Right cardiac atrium (tissue), 5 donors: ENCODE measurements around the gene TRAPPC3L. TPM values are rescaled to one million over a fixed set of nuclear protein-coding genes. Genes with fewer than 3 reads are reported as not detected.

ENCODE experiments used
- ATAC-seq, 2 donors: fragments of 200-7000 bp; cut with Tn5 transposase; one replicate each; pipeline versions ENCODE4 v1.8.0 to v1.9.1; 2020; ENCODE audit warnings: moderate library complexity in 2 of 2, mild to moderate bottlenecking in 1 of 2
- DNase-seq, 3 donors: peaks; one replicate each; pipeline ENCODE4 v3.0.0-alpha.2; 2020
- H3K27ac ChIP-seq: one replicate; pipeline ENCODE4 v1.5.1; 2013; ENCODE audit warnings: mild to moderate bottlenecking, low read length, control low read depth, moderate library complexity
- H3K27me3 ChIP-seq: one replicate; pipeline ENCODE4 v1.6.1; 2013; ENCODE audit not compliant: control insufficient read depth, insufficient read depth
- H3K4me1 ChIP-seq: one replicate; pipeline ENCODE4 v1.6.1; 2013; ENCODE audit warnings: low read length; ENCODE audit not compliant: control insufficient read depth, insufficient read depth
- H3K4me3 ChIP-seq: one replicate; pipeline ENCODE4 v1.5.1; 2013; ENCODE audit warnings: low read length, control low read depth
- H3K9me3 ChIP-seq: one replicate; pipeline ENCODE4 v1.6.1; 2013; ENCODE audit warnings: low read length; ENCODE audit not compliant: control insufficient read depth
- WGBS: extraction: QIAGEN DNeasy Blood & Tissue Kit; methylation state at CpG from one replicate; pipeline ENCODE4 v1.1.7; 2013; 5-methylcytosine and 5-hydroxymethylcytosine counted together
- intact Hi-C, 4 donors: fragments of 100-400 bp; cut with DNase I; formaldehyde crosslinking; loops; one replicate each; pipeline versions ENCODE4 v1.11.0 to v1.14.0; 2022 to 2023
- polyA plus RNA-seq: library from polyadenylated mRNA; stranded (reverse); fragments of 200-250 nt; gene quantifications from one replicate; pipeline ENCODE4 v1.2.3, GENCODE V29; 2013
- total RNA-seq, 4 donors: library from RNA; stranded (reverse); fragmentation: NEBNext Ultra II Directional; extraction: Animal tissue kit (Norgen Biotek cat#: 25700); gene quantifications; one replicate each; pipeline ENCODE4 v1.2.1, GENCODE V29; 2021
- donor health status: healthy with polysubstance abuse.
- donor health status: DM: no; HTN: yes; CAD: no.
- donor health status: DM: no; HTN: no; CAD: no.
- donor health status: DM: no; HTN: yes; CAD: no; lungs with severe emphysema.
- donor health status: DM: yes; HTN: yes; CAD: no.

Gene TRAPPC3L
- total and polyA plus RNA-seq, 5 donors = 0.18 to 0.32 (median 0.22) TPM

DNA sequence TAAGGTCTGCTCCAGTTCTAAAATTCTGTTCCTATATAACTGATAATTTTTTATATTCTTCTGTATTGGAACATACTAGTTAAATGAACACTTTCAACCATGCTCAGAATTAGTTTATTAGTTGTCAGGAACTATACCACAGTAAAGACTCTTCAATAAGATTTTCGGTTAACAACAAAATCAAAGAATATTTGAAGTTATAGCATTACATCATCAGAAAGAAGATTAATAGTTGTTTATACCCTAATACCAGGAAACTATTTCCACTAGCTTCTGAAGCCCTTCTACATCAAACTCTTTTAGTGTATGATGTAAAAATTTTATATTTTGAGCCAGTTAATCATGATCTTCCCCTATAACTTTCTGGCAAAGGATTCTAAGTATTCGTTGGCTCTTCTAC lies 14.6 kb upstream of the TRAPPC3L start:
- Histone ChIP-seq H3K27me3 (no peaks in the 10 kb centered on the region), H3K4me1 (peaks cover 3% of the 10 kb centered on the region), H3K27ac (no peak overlapping the region), H3K4me3 (no peak overlapping the region), H3K9me3 (no peaks in the 10 kb centered on the region)
- DNase-seq = no peak
- intact Hi-C loops = loop anchor here in 2 of 4 donors (10.0 kb wide), 1 partner anchor 285 kb away; the partner anchor contains the start of gene TSPYL1 (in 2 of the 2)
- no peak for ATAC-seq
- WGBS = 90% methylated on average over 2 of the region's 2 CpGs

GRCh38 chr6:116557893-116558292 lies 12.4 kb upstream of the TRAPPC3L start:
- H3K9me3 ChIP-seq = no peaks in the 10 kb centered on the region
- H3K27ac ChIP-seq = peak overlapping the region; percentile 58
- H3K4me1 ChIP-seq = peaks cover 3% of the 10 kb centered on the region
- DNase-seq = peak in 1 of 3 donors; percentile 21
- no peaks in the 10 kb centered on the region for H3K27me3 ChIP-seq
- H3K4me3 ChIP-seq = no peak overlapping the region
- 18% methylated on average over 5 of the region's 5 CpGs for WGBS
- intact Hi-C loops = no loop called here
- ATAC-seq = peak; percentile 60 to 80

GRCh38 chr6:116556814-116557415 lies 11.4 kb upstream of the TRAPPC3L start:
- no peaks in the 10 kb centered on the region for H3K27me3 ChIP-seq
- intact Hi-C loops = no loop called here
- H3K27ac ChIP-seq = no peak overlapping the region
- no peaks in the 10 kb centered on the region for H3K9me3 ChIP-seq
- WGBS = 78% methylated on average over 5 of the region's 5 CpGs
- H3K4me1 ChIP-seq = peaks cover 3% of the 10 kb centered on the region
- no peak overlapping the region for H3K4me3 ChIP-seq
- ATAC-seq (no peak), DNase-seq (no peak)

DNA sequence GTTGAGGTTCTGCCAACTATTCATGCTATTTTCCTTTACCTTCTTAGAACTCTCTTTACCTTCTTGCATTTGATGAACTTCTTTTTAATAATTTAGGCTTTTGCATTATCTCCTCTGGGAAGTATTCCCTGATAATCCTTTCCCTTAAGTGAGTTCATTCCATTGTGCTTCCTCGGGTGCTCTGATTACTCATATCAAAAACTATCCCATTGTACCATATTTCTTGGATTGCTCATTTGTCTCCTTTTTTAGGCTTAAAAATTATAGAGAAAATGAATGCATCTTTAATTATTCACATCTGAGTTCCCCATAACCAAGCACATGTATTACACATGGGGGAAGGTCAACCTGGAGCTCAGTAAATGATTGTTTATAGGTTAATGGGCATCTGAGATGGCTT lies 10.6 kb upstream of the TRAPPC3L start:
- 32% methylated on average over 1 of the region's 1 CpG for WGBS
- ATAC-seq = no peak
- no peaks in the 10 kb centered on the region for H3K27me3 ChIP-seq

GRCh38 chr6:116553451-116553850 lies 8.0 kb upstream of the TRAPPC3L start, which contains the start of gene CALHM4:
Gene CALHM4, plus strand, starts transcription at chr6:116553751. Its CDS starts 43 bp downstream, at chr6:116553794.
- no peak for ATAC-seq
- intact Hi-C loops = no loop called here
- no peak for DNase-seq

More for the DNA sequence above, 10.6 kb upstream of the TRAPPC3L start:
- H3K4me1 ChIP-seq = peaks cover 3% of the 10 kb centered on the region
- no peak overlapping the region for H3K27ac ChIP-seq
- no peak overlapping the region for H3K4me3 ChIP-seq
- DNase-seq = no peak
- H3K9me3 ChIP-seq = no peaks in the 10 kb centered on the region
- intact Hi-C loops = no loop called here

GRCh38 chr6:116550796-116551195 lies 5.3 kb upstream of the TRAPPC3L start:
- no peaks in the 10 kb centered on the region for H3K9me3 ChIP-seq
- intact Hi-C loops = no loop called here
- H3K4me3 ChIP-seq = no peak overlapping the region
- no peaks in the 10 kb centered on the region for H3K4me1 ChIP-seq
- no peak overlapping the region for H3K27ac ChIP-seq
- H3K27me3 ChIP-seq = no peaks in the 10 kb centered on the region
- DNase-seq (no peak), ATAC-seq (no peak)
- 69% methylated on average over 4 of the region's 4 CpGs for WGBS

More at GRCh38 chr6:116553451-116553850, 8.0 kb upstream of the TRAPPC3L start, which contains the start of gene CALHM4:
- Histone ChIP-seq H3K27me3 (no peaks in the 10 kb centered on the region), H3K4me1 (peaks cover 3% of the 10 kb centered on the region), H3K9me3 (no peaks in the 10 kb centered on the region), H3K27ac (no peak within 1 kb of the TSS), H3K4me3 (no peak within 1 kb of the TSS)

- ATAC-seq (no peak), DNase-seq (no peak)
- no peaks in the 10 kb centered on the region for H3K27me3 ChIP-seq
- intact Hi-C loops = no loop called here
- H3K4me3 ChIP-seq = no peak overlapping the region
- H3K9me3 ChIP-seq = no peaks in the 10 kb centered on the region
- H3K4me1 ChIP-seq = no peaks in the 10 kb centered on the region
- H3K27ac ChIP-seq = no peak overlapping the region
- 88% methylated on average over 6 of the region's 6 CpGs for WGBS
Measured at GRCh38 chr6:116547358-116547757, 1.9 kb upstream of the TRAPPC3L start.

DNA sequence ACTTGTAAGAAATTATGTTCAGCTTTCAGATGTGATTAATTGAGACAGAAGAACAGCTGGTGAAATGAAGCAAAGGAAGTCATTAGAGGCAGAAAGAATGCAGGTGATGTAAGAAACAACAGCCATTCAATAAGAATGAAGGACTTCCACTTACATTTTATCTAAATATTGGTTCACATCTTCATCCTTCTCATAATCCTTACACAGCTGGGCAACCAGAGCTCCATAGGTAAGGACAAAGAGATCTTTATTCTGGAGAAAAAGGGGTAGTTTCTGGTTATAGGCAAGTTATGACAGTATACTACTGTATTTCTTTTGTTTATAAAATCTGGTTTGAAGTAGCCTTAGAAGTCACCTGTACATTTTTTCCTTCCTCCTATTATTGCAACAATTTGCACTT lies 2.3 kb downstream of the TRAPPC3L start:
- no peaks in the 10 kb centered on the region for H3K27me3 ChIP-seq
- H3K4me1 ChIP-seq = no peaks in the 10 kb centered on the region
- DNase-seq (no peak), ATAC-seq (no peak)
- H3K27ac ChIP-seq = no peak overlapping the region
- H3K4me3 ChIP-seq = no peak overlapping the region
- intact Hi-C loops = no loop called here
- H3K9me3 ChIP-seq = no peaks in the 10 kb centered on the region

DNA sequence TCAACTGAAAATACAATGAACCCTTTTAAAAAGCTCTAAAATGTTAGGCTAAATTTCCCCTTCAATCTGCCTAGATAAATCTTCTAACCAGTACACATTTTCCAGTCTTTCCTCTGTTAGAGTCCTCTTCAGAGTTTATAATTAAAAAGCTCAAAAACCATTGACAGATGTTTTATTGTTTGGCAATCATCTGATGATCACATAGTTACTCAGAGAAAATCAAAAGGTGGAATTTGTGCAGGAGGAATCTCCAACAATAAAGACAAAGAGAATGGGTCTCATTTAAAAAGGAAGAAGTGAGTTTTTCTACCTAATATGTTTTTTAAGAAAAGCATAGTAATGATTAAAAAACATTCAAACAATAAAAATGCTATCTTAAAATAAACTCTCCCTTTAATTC lies 3.1 kb downstream of the TRAPPC3L start:
- Histone ChIP-seq H3K27me3 (no peaks in the 10 kb centered on the region), H3K4me1 (no peaks in the 10 kb centered on the region), H3K4me3 (no peak overlapping the region), H3K9me3 (no peaks in the 10 kb centered on the region), H3K27ac (no peak overlapping the region)
- ATAC-seq (no peak), DNase-seq (no peak)
- intact Hi-C loops = no loop called here

DNA sequence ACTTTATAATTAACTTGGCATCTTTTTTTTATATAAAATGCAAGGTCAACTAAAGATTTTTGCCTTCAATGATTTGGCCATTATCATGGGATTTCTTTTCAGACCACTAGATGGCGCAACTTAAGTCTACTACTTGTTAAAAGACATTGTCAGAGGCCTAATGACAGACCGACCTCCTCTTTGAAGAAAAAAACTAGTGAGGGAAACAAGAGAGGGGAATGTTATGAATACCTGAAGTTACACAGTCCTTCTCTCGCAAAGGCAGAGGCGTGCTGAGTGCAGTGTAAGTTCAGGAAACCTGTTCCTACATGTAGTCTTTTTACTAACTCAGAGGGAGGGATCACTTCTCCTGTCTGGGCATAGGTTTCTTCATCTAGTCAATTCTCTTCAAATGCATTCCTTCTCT lies 9.3 kb downstream of the TRAPPC3L start:
- no peaks in the 10 kb centered on the region for H3K4me1 ChIP-seq
- H3K27me3 ChIP-seq = no peaks in the 10 kb centered on the region
- ATAC-seq = peak; percentile 16 to 31
- H3K27ac ChIP-seq = no peak overlapping the region
- no peaks in the 10 kb centered on the region for H3K9me3 ChIP-seq
- H3K4me3 ChIP-seq = no peak overlapping the region
- intact Hi-C loops = loop anchor here in 2 of 4 donors (10.0 kb wide), 1 partner anchor 251 kb away; no protein-coding TSS in a partner anchor
- DNase-seq = no peak
- WGBS = 19% methylated on average over 4 of the region's 4 CpGs

- Histone ChIP-seq H3K4me1 (no peaks in the 10 kb centered on the region), H3K9me3 (no peaks in the 10 kb centered on the region), H3K27ac (no peak overlapping the region), H3K4me3 (no peak overlapping the region), H3K27me3 (no peaks in the 10 kb centered on the region)
- intact Hi-C loops = loop anchor here in 2 of 4 donors (10.0 kb wide), 1 partner anchor 250 kb away; no protein-coding TSS in a partner anchor
- DNase-seq (no peak), ATAC-seq (no peak)
Measured at GRCh38 chr6:116535109-116535508, 10.4 kb downstream of the TRAPPC3L start.
